OCI-LY3 (cell line): Measurements from ENCODE around the gene GNGT2.

Source experiments
- H2AFZ ChIP-seq: fragments of 200-600, 300-600 bp; shearing (Covaris generic); 2 replicates; pipeline ENCODE4 v1.6.0; 2014; ENCODE audit warnings: antibody characterized with exemption, low read depth, low read length
- H3K27ac ChIP-seq: fragments of 200-600, 300-600 bp; sonication (generic); 2 replicates; pipeline ENCODE4 v1.5.1; 2014; ENCODE audit warnings: mild to moderate bottlenecking, low read length, moderate library complexity, mixed read lengths
- H3K27me3 ChIP-seq: fragments of 200-600, 300-600 bp; sonication (generic); 2 replicates; pipeline ENCODE4 v1.6.1; 2014; ENCODE audit warnings: low read depth, low read length, mixed read lengths
- H3K36me3 ChIP-seq: fragments of 200-600, 300-600 bp; sonication (generic); replicated peaks from 2 replicates; pipeline ENCODE3; 2014; ENCODE audit warnings: low read depth, low read length, mixed read lengths
- H3K4me1 ChIP-seq: fragments of 300-600, 200-600 bp; sonication (generic); 2 replicates; pipeline ENCODE4 v1.6.1; 2014; ENCODE audit warnings: low read length, mixed read lengths
- H3K4me2 ChIP-seq: fragments of 200-600, 300-600 bp; sonication (generic); 2 replicates; pipeline ENCODE4 v1.6.1; 2014; ENCODE audit warnings: low read length, mixed read lengths
- H3K4me3 ChIP-seq: fragments of 300-600, 200-600 bp; sonication (generic); 2 replicates; pipeline ENCODE4 v1.5.1; 2014; ENCODE audit warnings: antibody characterized with exemption, mild to moderate bottlenecking, low read length, moderate library complexity
- H3K79me2 ChIP-seq: fragments of 300-600, 200-600 bp; shearing (Covaris generic); 2 replicates; pipeline ENCODE4 v1.6.1; 2014; ENCODE audit warnings: mild to moderate bottlenecking, low read length, mixed read lengths
- H3K9ac ChIP-seq: fragments of 300-600, 200-600 bp; shearing (Covaris generic); 2 replicates; pipeline ENCODE4 v1.6.0; 2014; ENCODE audit warnings: mild to moderate bottlenecking, low read length, moderate library complexity
- H3K9me3 ChIP-seq: fragments of 200-600, 300-600 bp; shearing (Covaris generic); 2 replicates; pipeline ENCODE4 v1.6.1; 2014; ENCODE audit warnings: low read length, mixed read lengths; ENCODE audit not compliant: insufficient read depth
- H4K20me1 ChIP-seq: fragments of 200-600, 300-600 bp; sonication (generic); 2 replicates; pipeline ENCODE4 v1.6.1; 2016; ENCODE audit warnings: low read length, mixed read lengths; ENCODE audit not compliant: insufficient read depth
- EZH2phosphoT487 ChIP-seq: fragments of 200-600 bp; shearing (Covaris generic); IDR thresholded peaks from 2 replicates; pipeline ENCODE4 v1.6.1; 2018; ENCODE audit warnings: antibody characterized with exemption, mixed run types, low read depth
- TF ChIP-seq, protein P1 (sequence below): fragments of 200-600, 300-600 bp; sonication (generic); IDR thresholded peaks from 2 replicates; pipeline ENCODE4 v1.5.1; 2014; ENCODE audit warnings: antibody characterized with exemption, low read length, low read depth

Gene GNGT2

DNA sequence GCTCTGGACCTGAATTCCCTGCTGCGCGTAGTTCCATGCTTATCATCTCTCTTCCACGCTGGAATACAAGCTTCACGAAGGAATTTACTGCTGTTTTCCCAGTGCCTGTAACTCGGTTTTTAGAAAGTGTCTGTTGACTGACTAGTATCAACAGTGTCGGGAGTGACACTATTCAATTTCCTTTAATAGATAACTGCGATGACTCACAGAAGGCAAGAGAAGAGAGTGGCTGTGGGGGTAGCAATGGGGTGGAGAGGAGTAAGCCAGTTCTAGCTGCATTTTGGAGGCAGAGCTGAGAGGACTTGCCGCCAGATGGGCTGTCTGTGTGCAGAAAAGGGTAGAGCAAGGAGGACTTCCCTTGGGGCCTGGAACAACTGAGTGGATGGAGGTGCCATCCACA, 52.6 kb downstream of the GNGT2 start:
- TF ChIP-seq, protein P1, sequence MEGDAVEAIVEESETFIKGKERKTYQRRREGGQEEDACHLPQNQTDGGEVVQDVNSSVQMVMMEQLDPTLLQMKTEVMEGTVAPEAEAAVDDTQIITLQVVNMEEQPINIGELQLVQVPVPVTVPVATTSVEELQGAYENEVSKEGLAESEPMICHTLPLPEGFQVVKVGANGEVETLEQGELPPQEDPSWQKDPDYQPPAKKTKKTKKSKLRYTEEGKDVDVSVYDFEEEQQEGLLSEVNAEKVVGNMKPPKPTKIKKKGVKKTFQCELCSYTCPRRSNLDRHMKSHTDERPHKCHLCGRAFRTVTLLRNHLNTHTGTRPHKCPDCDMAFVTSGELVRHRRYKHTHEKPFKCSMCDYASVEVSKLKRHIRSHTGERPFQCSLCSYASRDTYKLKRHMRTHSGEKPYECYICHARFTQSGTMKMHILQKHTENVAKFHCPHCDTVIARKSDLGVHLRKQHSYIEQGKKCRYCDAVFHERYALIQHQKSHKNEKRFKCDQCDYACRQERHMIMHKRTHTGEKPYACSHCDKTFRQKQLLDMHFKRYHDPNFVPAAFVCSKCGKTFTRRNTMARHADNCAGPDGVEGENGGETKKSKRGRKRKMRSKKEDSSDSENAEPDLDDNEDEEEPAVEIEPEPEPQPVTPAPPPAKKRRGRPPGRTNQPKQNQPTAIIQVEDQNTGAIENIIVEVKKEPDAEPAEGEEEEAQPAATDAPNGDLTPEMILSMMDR, result no peak
- no peak for TF ChIP-seq EZH2phosphoT487
- Histone ChIP-seq H3K4me3 (no peak overlapping the region), H3K4me1 (no peaks in the 10 kb centered on the region), H3K4me2 (no peak overlapping the region), H3K9me3 (no peaks in the 10 kb centered on the region), H3K9ac (no peak overlapping the region), H3K36me3 (no peaks in the 10 kb centered on the region), H2AFZ (no peak overlapping the region), H3K27ac (no peak overlapping the region), H4K20me1 (no peaks in the 10 kb centered on the region), H3K79me2 (no peaks in the 10 kb centered on the region), H3K27me3 (peaks cover 16% of the 10 kb centered on the region)

DNA sequence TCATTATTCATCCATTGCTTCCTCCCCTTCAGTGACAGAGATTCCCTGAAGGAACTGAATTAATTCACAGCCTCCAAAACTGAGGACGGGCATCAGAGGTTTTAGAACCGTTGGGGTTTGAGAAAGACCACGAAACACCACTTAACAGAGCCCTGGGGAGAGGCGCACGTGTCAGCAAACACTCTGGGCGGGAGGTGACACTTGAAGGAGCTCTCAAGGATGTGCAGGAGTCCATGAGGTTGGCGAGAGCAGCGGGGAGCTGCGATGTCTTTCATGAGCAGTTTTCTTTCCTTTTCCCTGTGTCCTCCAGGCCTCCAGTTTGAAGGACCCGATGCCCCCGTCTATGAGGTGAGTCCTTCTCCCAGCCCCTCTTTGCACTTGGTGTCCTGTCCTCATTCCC, 54.1 kb downstream of the GNGT2 start:
- H3K9me3 ChIP-seq, result no peaks in the 10 kb centered on the region
- H3K4me2 ChIP-seq, result no peak overlapping the region
- H2AFZ ChIP-seq, result no peak overlapping the region
- H3K4me3 ChIP-seq, result no peak overlapping the region
- no peaks in the 10 kb centered on the region for H3K79me2 ChIP-seq
- peaks cover 16% of the 10 kb centered on the region for H3K27me3 ChIP-seq
- TF ChIP-seq, protein P1, result no peak
- TF ChIP-seq EZH2phosphoT487, result no peak
- H4K20me1 ChIP-seq, result no peaks in the 10 kb centered on the region
- H3K36me3 ChIP-seq, result no peaks in the 10 kb centered on the region
- no peaks in the 10 kb centered on the region for H3K4me1 ChIP-seq
- H3K9ac ChIP-seq, result no peak overlapping the region
- H3K27ac ChIP-seq, result no peak overlapping the region
